ENCODE results near the gene SLC22A17.
"Not testable (repeated sequence)": the region's sequence is repeated elsewhere in the genome, so short reads cannot be mapped to it uniquely, and the experiment has no call there.

The SLC22A17 gene

DNA sequence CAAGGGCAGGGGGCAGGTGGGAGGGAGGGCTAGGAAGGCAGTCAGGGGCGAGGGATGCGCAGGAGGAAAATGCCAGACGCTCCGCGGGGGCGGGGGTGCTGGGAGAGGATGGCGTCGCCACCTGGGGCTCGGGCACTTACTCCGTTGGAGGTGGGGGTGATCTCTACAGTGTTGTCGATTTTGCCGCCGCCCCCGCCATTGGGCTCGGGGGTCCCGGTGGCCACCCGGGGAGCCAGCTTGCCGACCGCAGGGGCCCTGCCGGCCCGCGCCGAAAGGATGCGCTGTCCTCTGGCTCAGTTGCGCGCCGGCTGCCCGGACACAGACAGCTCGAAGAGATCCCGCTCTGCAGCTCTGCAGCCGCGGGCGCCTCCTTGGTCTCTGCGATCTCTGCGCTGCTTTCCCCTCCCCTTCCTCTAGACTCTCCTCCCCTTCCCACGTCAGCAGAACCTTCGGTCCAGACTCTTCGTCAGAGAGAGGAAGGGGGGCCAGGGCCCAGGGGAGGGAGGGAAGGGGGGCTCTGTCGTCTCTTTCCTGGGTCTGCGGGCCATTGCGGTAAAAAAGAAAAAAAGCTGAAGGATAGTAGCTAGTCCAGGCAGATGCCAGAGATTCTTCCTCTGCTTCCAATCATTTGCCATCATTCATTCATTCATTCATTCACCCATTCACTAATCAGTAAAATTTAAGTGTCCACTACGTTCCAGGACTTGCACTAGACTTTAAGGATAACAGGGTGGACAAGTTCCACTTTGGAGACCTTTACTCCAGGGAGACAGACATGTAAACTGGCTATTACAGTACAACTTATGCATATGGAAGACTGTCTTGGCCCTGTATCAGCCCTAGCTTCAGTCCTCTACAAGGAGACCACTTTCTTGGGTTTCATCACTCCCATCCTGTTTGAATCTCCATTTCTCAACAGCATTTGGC lies at the start of gene SLC22A17:
SLC22A17 (minus strand) TSS at position 382 of the 927 bp plus-strand sequence.
- ChIA-PET CTCF (interaction anchor here (1.3 to 1.6 kb wide), 3 partner anchors 26 to 89 kb away, joined by 3 to 6 read pairs (median 3); no protein-coding TSS in a partner anchor), POLR2A (no interaction called here)
- DNase-seq (ENCODE audit: extremely low spot score), result no peak
- TF ChIP-seq, protein P1, sequence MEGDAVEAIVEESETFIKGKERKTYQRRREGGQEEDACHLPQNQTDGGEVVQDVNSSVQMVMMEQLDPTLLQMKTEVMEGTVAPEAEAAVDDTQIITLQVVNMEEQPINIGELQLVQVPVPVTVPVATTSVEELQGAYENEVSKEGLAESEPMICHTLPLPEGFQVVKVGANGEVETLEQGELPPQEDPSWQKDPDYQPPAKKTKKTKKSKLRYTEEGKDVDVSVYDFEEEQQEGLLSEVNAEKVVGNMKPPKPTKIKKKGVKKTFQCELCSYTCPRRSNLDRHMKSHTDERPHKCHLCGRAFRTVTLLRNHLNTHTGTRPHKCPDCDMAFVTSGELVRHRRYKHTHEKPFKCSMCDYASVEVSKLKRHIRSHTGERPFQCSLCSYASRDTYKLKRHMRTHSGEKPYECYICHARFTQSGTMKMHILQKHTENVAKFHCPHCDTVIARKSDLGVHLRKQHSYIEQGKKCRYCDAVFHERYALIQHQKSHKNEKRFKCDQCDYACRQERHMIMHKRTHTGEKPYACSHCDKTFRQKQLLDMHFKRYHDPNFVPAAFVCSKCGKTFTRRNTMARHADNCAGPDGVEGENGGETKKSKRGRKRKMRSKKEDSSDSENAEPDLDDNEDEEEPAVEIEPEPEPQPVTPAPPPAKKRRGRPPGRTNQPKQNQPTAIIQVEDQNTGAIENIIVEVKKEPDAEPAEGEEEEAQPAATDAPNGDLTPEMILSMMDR (IDR thresholded peaks at IDR 0.05; ENCODE audit: control extremely low read depth, extremely low read depth, low read depth, missing control alignments), result no peak

DNA sequence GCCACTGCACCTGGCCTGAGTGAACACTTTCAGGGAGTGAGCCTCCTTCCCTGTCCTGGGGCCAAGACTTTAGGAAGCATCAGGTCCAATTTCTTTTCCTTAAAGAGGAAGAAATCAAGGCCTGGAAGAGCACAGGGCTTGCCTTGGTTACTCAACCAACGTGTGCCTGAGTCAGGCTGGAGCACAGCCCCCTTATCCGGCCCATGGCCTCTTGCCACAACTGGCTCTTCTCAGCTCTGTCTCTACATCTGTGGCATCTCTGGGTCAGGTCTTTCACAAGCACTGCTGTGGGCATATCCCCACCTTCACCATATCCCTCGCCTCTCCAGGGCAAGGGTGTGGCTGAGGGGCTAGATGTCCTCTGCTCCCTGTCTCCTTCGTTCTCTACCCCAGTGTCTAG lies 48.6 kb upstream of the SLC22A17 start:
- CTCF ChIA-PET, result interaction anchor here (0.8 to 2.4 kb wide), 3 partner anchors 9 to 32 kb away, joined by 3 to 8 read pairs (median 3); no protein-coding TSS in a partner anchor
- TF ChIP-seq, protein P1 (IDR thresholded peaks at IDR 0.05; ENCODE audit: control extremely low read depth, extremely low read depth, low read depth, missing control alignments), result no peak
- DNase-seq (ENCODE audit: extremely low spot score), result no peak
- POLR2A ChIA-PET, result no interaction called here

DNA sequence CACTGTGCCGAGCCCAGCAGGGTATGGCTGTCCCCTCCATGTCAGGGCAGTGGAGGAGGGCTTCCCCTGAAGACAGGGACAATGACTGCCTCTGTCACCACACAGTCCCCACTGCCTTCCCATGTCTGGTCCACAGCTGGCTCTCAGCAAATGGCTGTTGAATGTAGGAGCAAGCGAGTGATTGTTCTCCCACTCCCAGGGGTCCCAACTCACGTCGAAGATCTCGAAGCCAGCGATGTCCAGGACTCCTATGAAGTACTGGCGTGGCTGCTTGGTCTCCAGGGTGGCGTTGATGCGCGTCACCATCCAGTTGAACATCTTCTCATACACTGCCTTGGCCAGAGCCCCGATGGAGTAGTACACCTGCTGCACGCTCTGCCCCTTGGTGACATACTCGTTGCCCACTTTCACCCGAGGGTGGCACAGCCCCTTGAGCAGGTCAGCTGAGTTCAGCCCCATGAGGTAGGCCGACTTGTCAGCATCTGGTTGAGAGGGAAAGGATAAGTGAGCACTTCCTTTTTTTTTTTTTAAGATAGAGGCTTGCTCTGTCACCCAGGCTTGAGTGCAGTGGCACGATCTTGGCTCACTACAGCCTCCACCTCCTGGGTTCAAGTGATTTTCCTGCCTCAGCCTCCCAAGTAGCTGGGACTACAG lies 47.9 kb upstream of the SLC22A17 start:
- CTCF ChIA-PET, result interaction anchor here (1.4 to 2.4 kb wide), 2 partner anchors 20 to 31 kb away, joined by 3 to 8 read pairs; no protein-coding TSS in a partner anchor
- DNase-seq (ENCODE audit: extremely low spot score); POLR2A ChIA-PET: not testable (repeated sequence)

DNA sequence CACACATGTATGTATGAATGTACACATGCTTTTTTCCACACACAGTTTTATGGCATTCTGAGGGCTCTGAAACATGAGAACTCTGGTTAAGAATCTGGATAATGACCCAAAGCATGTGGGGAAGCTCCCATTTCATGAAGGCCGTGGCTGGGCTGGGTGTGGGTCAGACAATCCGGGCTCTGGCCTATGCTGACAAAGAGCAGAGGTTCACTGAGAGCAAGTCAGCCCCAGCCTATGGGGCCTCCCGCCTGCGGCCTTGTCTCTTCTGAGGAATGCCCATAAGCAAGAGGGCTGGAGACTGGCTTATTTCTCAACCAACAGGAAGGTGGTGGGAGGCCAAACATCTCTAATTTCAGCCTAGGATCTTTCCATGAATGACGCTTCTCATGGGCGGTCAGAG lies 46.9 kb upstream of the SLC22A17 start:
- ChIA-PET POLR2A (no interaction called here), CTCF (no interaction called here)
- TF ChIP-seq, protein P1 (IDR thresholded peaks at IDR 0.05; ENCODE audit: control extremely low read depth, extremely low read depth, low read depth, missing control alignments), result no peak
- DNase-seq (ENCODE audit: extremely low spot score), result no peak

DNA sequence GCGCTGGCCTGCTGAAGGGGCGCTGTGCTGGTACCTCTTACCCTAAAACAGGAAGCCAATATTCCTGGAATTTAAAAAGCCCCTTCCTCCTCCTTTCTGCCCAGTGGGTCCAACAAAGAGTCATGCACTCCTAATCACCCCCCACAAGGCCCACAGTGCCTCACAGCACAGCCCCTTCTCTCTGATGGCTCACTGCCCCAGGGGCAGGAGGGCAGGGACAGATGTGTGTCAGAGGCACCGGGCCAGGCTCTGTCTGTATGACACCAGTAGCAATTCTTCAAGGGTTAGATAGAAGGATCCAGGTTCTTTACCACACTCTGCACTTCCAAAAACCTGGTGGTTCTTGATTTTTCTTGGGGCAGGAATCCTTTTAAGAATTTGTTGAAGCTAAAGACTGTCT lies 46.4 kb upstream of the SLC22A17 start:
- DNase-seq (ENCODE audit: extremely low spot score), result no peak
- TF ChIP-seq, protein P1 (IDR thresholded peaks at IDR 0.05; ENCODE audit: control extremely low read depth, extremely low read depth, low read depth, missing control alignments), result no peak
- ChIA-PET CTCF (no interaction called here), POLR2A (no interaction called here)

DNA sequence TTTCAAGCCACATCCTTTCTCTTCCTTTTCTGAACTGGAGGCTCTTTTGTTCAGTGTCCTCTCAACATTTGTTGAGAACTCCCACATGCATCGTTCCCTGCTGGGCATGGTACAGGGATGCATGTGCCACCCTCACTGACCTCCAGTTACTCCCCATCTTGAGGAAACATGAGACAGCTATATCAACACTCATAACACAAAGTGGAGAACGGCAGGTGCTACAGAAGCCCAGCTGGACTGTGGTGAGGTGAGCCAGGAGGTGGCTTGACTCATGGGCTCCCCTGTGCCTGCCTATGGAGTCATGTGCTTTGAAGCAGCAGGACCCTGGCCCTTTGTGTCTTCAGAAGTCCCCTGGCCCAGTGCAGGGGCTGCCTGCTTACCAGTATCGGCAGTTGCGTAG lies 45.7 kb upstream of the SLC22A17 start:
- POLR2A ChIA-PET, result no interaction called here
- CTCF ChIA-PET, result interaction anchor here (0.6 kb wide), 1 partner anchor 11 kb away, joined by 3 read pairs; no protein-coding TSS in a partner anchor
- no peak for DNase-seq (ENCODE audit: extremely low spot score)
- TF ChIP-seq, protein P1 (IDR thresholded peaks at IDR 0.05; ENCODE audit: control extremely low read depth, extremely low read depth, low read depth, missing control alignments), result no peak
